ENCODE data around the gene GRIK4.

GRIK4 gene

DNA sequence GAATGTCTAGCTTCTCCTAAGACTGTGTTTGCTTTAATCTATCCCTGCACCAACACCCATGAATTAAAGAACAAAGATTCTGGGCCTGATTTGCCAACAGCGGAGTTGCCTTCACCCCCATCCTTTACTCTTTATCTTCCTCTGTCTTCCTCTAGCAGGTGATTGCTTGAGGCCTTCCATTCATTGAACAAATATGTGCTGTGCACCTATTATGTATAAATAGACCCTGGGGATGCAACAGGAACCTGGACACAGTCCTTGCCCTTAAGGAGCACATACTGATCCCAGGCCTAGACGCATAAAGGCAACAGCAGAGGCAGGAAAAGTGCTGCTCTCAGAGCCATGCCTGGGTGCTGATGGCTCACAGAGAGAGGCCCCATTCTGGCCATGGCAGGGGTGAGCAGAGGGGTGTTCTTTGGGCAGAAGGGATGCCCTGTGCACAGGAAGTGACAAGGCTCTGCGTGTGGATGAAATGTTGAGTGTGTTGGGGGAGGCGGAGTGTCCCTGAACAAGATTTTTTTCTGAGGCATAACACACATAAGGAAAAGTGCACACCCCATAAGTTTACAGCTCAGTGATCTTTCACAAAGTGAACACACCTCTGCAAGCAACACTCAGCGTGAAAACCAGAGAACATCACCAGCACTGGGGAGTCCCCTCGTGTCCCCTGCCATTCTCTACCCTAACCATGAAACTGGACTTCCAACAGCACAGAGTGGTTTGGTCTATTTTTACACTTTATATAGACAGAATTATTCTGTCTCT, 145.9 kb downstream of the GRIK4 start:
- Histone ChIP-seq H2AFZ (ENCODE audit: low read length) (no peak overlapping the region), H3K79me2 (ENCODE audit: insufficient read depth, low read length) (no peaks in the 10 kb centered on the region), H3F3A (ENCODE audit: low read depth) (no peaks in the 10 kb centered on the region), H3K9me2 (replicated peaks; ENCODE audit: low read depth, low read length) (no peaks in the 10 kb centered on the region), H3K4me1 (ENCODE audit: insufficient read depth, low read length, poor library complexity, severe bottlenecking) (no peaks in the 10 kb centered on the region), H3K9ac (ENCODE audit: low read depth, low read length, poor library complexity, severe bottlenecking) (no peak overlapping the region), H3K4me3 (ENCODE audit: low read length, poor library complexity, severe bottlenecking) (no peak overlapping the region), H3K9me3 (ENCODE audit: insufficient read depth, low read depth, low read length) (no peaks in the 10 kb centered on the region), H3K27me3 (ENCODE audit: insufficient read depth, low read length, poor library complexity, severe bottlenecking) (no peaks in the 10 kb centered on the region), H3K4me2 (ENCODE audit: low read depth, low read length, poor library complexity, severe bottlenecking) (no peak overlapping the region), H4K20me1 (ENCODE audit: insufficient read depth, low read length, poor library complexity, severe bottlenecking) (no peaks in the 10 kb centered on the region), H3K36me3 (ENCODE audit: insufficient read depth, low read length) (no peaks in the 10 kb centered on the region)
- TF ChIP-seq EZH2phosphoT487 (IDR thresholded peaks at IDR 0.05; ENCODE audit: borderline replicate concordance): no peak
- TF ChIP-seq, protein P1, sequence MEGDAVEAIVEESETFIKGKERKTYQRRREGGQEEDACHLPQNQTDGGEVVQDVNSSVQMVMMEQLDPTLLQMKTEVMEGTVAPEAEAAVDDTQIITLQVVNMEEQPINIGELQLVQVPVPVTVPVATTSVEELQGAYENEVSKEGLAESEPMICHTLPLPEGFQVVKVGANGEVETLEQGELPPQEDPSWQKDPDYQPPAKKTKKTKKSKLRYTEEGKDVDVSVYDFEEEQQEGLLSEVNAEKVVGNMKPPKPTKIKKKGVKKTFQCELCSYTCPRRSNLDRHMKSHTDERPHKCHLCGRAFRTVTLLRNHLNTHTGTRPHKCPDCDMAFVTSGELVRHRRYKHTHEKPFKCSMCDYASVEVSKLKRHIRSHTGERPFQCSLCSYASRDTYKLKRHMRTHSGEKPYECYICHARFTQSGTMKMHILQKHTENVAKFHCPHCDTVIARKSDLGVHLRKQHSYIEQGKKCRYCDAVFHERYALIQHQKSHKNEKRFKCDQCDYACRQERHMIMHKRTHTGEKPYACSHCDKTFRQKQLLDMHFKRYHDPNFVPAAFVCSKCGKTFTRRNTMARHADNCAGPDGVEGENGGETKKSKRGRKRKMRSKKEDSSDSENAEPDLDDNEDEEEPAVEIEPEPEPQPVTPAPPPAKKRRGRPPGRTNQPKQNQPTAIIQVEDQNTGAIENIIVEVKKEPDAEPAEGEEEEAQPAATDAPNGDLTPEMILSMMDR (conservative IDR thresholded peaks at IDR 0.05; ENCODE audit: low read length): no peak

DNA sequence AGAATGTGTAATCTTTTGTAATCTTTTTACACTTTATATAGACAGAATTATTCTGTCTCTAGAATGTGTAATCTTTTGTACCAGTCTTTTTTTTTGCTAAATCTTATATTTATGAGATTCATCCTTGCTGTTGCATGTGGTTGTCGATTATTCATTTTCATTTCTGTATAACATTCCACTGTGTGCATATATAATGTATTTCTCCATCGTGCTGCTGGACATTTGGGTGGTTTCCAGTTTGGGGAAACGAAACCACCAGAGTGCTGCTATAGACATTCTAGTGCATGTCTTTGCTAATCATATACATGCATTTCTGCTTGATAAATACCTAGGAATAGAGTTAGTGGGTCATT, 146.5 kb downstream of the GRIK4 start:
- Histone ChIP-seq H3K4me2 (ENCODE audit: low read depth, low read length, poor library complexity, severe bottlenecking) (no peak overlapping the region), H3K36me3 (ENCODE audit: insufficient read depth, low read length) (no peaks in the 10 kb centered on the region), H3K9me2 (replicated peaks; ENCODE audit: low read depth, low read length) (no peaks in the 10 kb centered on the region), H3K4me3 (ENCODE audit: low read length, poor library complexity, severe bottlenecking) (no peak overlapping the region), H3K79me2 (ENCODE audit: insufficient read depth, low read length) (no peaks in the 10 kb centered on the region), H3K9me3 (ENCODE audit: insufficient read depth, low read depth, low read length) (no peaks in the 10 kb centered on the region), H3K27me3 (ENCODE audit: insufficient read depth, low read length, poor library complexity, severe bottlenecking) (no peaks in the 10 kb centered on the region), H3K4me1 (ENCODE audit: insufficient read depth, low read length, poor library complexity, severe bottlenecking) (no peaks in the 10 kb centered on the region), H3K9ac (ENCODE audit: low read depth, low read length, poor library complexity, severe bottlenecking) (no peak overlapping the region), H3F3A (ENCODE audit: low read depth) (no peaks in the 10 kb centered on the region), H2AFZ (ENCODE audit: low read length) (no peak overlapping the region), H4K20me1 (ENCODE audit: insufficient read depth, low read length, poor library complexity, severe bottlenecking) (no peaks in the 10 kb centered on the region)
- TF ChIP-seq EZH2phosphoT487 (IDR thresholded peaks at IDR 0.05; ENCODE audit: borderline replicate concordance): no peak
- TF ChIP-seq, protein P1 (conservative IDR thresholded peaks at IDR 0.05; ENCODE audit: low read length): no peak

- Histone ChIP-seq H3K36me3 (ENCODE audit: insufficient read depth, low read length) (no peaks in the 10 kb centered on the region), H3K27me3 (ENCODE audit: insufficient read depth, low read length, poor library complexity, severe bottlenecking) (no peaks in the 10 kb centered on the region), H3K4me2 (ENCODE audit: low read depth, low read length, poor library complexity, severe bottlenecking) (no peak overlapping the region), H3K9me3 (ENCODE audit: insufficient read depth, low read depth, low read length) (no peaks in the 10 kb centered on the region), H3F3A (ENCODE audit: low read depth) (no peaks in the 10 kb centered on the region), H2AFZ (ENCODE audit: low read length) (no peak overlapping the region), H3K79me2 (ENCODE audit: insufficient read depth, low read length) (no peaks in the 10 kb centered on the region), H3K9ac (ENCODE audit: low read depth, low read length, poor library complexity, severe bottlenecking) (no peak overlapping the region), H3K9me2 (replicated peaks; ENCODE audit: low read depth, low read length) (no peaks in the 10 kb centered on the region), H3K4me3 (ENCODE audit: low read length, poor library complexity, severe bottlenecking) (no peak overlapping the region), H3K4me1 (ENCODE audit: insufficient read depth, low read length, poor library complexity, severe bottlenecking) (no peaks in the 10 kb centered on the region), H4K20me1 (ENCODE audit: insufficient read depth, low read length, poor library complexity, severe bottlenecking) (no peaks in the 10 kb centered on the region)
- TF ChIP-seq, protein P1 (conservative IDR thresholded peaks at IDR 0.05; ENCODE audit: low read length): no peak
- no peak for TF ChIP-seq EZH2phosphoT487 (IDR thresholded peaks at IDR 0.05; ENCODE audit: borderline replicate concordance)
Measured at GRCh38 chr11:120659076-120659475, 147.5 kb downstream of the GRIK4 start.
